HG02763 (cell line): ENCODE results near the gene SRPK3.
"Not testable (repeated sequence)": the region's sequence is repeated elsewhere in the genome, so short reads cannot be mapped to it uniquely, and the experiment has no call there.

Experiments
- ATAC-seq: cut with Tn5 transposase; IDR thresholded peaks from one replicate; pipeline ENCODE4 v1.9.1; 2021; ENCODE audit warnings: mild to moderate bottlenecking, moderate library complexity; ENCODE audit not compliant: unreplicated experiment

SRPK3 gene

GRCh38 chrX:153803211-153804099 is 22.6 kb downstream of the SRPK3 start:
- ATAC-seq = no peak

GRCh38 chrX:153804100-153804595 is 23.3 kb downstream of the SRPK3 start:
- no peak for ATAC-seq

GRCh38 chrX:153804621-153805020 is 23.8 kb downstream of the SRPK3 start:
- no peak for ATAC-seq

- ATAC-seq = no peak
These were observed 24.6 kb downstream of the SRPK3 start for GRCh38 chrX:153805436-153805835.

GRCh38 chrX:153806999-153807575 is 26.2 kb downstream of the SRPK3 start:
- ATAC-seq = no peak

- ATAC-seq = no peak
These were observed 27.1 kb downstream of the SRPK3 start for GRCh38 chrX:153807976-153808375.

- ATAC-seq = no peak
These were observed 31.4 kb downstream of the SRPK3 start for GRCh38 chrX:153812220-153812619.

- no peak for ATAC-seq
These were observed 32.3 kb downstream of the SRPK3 start for GRCh38 chrX:153813161-153813560.

- no peak for ATAC-seq
These were observed 33.9 kb downstream of the SRPK3 start for GRCh38 chrX:153814591-153815315.

- no peak for ATAC-seq
These were observed 36.2 kb downstream of the SRPK3 start for GRCh38 chrX:153816831-153817690.

GRCh38 chrX:153818064-153818463 is 37.2 kb downstream of the SRPK3 start:
- ATAC-seq = not testable (repeated sequence)

- ATAC-seq = no peak
These were observed 37.9 kb downstream of the SRPK3 start for GRCh38 chrX:153818571-153819383.

GRCh38 chrX:153819384-153820040 is 38.7 kb downstream of the SRPK3 start:
- ATAC-seq = no peak

- no peak for ATAC-seq
These were observed 39.8 kb downstream of the SRPK3 start for GRCh38 chrX:153820601-153821000.

GRCh38 chrX:153821066-153821465 is 40.2 kb downstream of the SRPK3 start:
- ATAC-seq = no peak

- ATAC-seq = no peak
These were observed 43.5 kb downstream of the SRPK3 start for GRCh38 chrX:153824348-153824747.

GRCh38 chrX:153825042-153825441 is 44.2 kb downstream of the SRPK3 start:
- no peak for ATAC-seq

- no peak for ATAC-seq
These were observed 46.2 kb downstream of the SRPK3 start for GRCh38 chrX:153827016-153827415.

- no peak for ATAC-seq
These were observed 47.1 kb downstream of the SRPK3 start for GRCh38 chrX:153827903-153828302.
